GM18499 (cell line): ENCODE data around the gene DRD4.
"Not testable (repeated sequence)": the region's sequence is repeated elsewhere in the genome, so short reads cannot be mapped to it uniquely, and the experiment has no call there.

Source experiments
- ATAC-seq: cut with Tn5 transposase; IDR thresholded peaks from one replicate; pipeline ENCODE4 v1.9.1; 2021; ENCODE audit warnings: moderate number of reproducible peaks; ENCODE audit not compliant: insufficient read depth, unreplicated experiment

The DRD4 gene

GRCh38 chr11:641806-642370 is 4.8 kb downstream of the DRD4 start:
- no peak for ATAC-seq

DNA sequence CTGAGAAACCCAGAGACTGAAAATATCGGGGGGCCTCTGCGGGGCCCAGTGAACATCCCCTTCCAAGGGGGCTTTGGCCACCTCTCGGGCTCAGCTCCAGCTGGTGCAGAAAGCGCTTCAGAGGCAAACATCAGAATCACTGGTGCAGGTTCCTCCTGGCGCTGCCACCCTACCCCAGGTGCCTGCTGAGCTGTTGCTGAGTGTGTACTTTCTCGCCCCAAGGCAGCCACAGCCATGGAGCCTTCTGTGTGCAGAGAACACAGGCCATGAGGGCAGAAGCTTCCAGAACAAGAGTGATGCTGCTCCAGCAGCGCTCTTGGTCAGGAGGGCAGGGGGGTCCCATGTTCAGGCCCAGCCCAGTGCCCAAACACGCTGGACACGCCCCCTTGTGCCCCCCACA is 6.3 kb downstream of the DRD4 start:
- no peak for ATAC-seq

DNA sequence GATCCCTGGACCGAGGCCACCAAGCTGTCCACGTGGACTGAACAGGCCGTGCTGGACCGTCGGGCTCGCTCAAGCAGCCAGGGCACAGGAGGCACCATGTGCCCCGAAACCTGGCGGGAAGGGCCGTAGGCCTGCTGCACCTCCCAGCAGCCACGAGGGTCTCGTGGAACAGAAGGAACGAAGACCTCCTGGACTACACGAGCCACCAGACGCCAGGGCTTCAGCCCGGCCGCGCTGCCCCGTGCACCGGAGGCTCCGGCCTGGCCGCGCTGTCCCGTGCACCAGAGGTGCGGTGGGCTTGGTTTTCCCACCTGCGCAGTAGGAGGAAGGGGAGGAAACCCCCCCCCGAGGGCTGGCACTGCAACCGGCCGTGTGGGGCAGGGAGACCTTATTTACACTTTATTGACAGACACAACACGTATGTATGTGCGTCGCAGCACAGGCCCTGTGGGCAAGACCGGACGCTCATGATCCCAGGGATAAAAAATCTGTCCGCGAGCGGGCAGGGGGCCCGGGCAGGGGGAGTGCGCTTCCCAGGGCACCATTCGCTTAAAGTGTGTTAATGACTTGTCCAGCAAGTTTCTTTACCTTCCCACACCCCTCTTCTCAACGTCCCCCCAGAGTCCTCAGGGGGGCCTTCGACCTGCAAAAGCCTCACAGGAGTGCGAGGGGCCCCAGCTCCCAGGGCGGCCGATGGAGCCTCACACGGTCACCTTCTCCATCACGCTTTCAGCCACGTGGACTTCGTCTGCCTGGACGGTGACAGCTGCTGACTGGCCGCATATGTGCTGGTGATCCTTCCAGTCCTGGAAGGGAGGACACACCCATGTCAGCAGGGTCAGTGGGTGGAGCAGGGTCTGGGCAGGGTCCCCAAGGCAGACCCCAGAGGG is 7.0 kb downstream of the DRD4 start:
- ATAC-seq: no peak

DNA sequence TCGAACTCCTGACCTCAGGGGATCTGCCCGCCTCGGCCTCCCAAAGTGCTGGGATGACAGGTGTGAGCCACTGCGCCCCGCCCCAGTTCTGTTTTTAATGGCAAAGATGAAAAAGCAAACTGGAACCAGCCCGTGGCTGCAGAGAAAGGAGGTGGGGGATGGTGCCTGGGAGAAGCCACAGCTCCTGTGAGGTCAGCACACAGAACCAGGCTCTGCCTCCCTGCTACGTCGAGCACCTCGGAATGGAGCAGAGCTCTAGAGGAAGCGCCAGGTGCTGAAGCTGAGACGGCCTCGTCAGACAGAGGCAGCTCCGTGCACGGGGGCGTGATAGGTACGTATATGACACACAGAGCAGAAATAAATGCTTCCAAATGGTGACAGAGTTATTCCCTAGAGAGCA is 8.5 kb downstream of the DRD4 start:
- ATAC-seq: no peak

DNA sequence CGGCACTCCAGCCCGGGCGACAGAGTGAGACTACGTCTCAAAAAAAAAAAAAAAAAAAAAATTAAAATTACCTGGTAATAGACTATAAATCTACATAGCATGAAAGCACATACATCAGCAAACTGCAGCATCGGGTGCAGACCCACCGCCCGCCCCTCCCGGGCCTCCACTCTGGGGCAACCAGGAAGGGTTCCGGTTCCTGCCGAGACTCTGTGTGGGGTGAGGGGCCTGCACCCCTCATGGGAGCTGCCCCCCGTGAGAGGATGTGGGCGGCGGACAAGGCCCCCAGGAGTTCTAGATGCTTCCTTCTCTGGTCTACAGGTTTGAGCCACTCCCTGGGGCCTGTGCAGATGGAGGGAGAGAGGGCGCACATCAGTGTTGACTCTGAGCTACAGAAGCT is 9.1 kb downstream of the DRD4 start:
- no peak for ATAC-seq

GRCh38 chr11:647672-648158 is 10.6 kb downstream of the DRD4 start:
- ATAC-seq: not testable (repeated sequence)

- no peak for ATAC-seq
Observed at GRCh38 chr11:650482-650881, 13.4 kb downstream of the DRD4 start.

DNA sequence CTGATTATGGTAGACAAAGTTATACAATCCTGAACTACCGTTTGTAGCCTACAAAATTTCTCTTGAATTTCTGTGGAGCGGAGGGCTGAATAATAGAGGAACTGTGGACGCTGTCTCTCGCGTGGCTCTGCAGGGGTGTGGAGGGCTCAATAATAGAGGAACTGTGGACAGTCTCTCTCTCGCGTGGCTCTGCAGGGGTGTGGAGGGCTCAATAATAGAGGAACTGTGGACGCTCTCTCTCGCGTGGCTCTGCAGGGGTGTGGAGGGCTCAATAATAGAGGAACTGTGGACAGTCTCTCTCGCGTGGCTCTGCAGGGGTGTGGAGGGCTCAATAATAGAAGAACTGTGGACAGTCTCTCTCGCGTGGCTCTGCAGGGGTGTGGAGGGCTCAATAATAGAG is 16.1 kb downstream of the DRD4 start:
- not testable (repeated sequence) for ATAC-seq

DNA sequence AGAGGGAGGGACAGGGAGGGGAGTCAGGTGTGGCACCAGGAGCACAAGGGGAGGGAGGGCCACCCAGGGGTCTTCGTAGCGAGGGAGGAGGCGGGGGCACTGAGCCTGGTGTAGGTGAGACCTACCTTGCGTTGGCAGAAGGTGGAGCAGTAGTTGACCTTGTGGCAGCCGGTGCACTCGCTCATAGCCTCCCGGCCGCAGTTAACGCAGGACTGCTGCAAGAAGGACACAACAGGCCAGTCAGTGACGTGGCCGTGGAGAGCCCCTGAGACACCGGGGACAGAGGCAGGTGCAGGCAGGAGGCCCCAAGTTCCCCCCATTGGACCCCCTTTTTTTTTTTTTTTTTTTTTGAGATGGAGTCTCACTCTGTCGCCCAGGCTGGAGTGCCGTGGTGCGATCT is 16.8 kb downstream of the DRD4 start:
- ATAC-seq: no peak

- not testable (repeated sequence) for ATAC-seq
Observed at GRCh38 chr11:654444-654843, 17.4 kb downstream of the DRD4 start.

DNA sequence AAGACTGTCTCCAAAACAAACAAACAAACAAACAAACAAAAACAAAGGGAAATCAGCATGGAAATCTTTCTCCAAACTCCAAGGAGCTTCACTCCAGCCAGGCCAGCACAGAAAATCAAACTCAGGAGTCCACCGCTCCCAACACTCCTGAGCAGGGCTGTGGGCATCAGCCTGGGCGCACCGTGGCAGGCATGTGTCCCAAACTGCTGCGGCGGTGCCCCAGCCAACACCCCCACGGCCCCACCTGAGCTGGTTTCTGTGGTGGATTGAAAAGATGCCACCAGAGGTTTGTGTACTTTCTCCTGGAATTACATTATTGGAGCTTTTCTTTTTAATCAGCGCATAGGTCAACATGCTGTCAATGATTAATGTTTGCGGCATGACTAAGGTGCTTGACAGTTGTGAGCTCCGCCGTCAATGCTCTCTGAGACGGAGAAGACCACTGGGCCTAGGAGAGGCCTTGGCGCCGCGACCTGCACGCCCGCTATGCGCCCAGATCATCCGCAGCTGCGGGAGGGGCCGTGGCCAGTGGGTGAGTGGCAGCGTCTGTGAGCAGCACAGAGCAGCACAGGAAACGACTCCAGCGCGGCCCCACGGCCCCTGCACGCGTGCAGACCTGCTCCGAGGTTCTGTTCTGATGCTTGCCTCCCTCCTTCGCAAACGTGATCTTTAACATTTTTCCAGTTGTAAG is 18.1 kb downstream of the DRD4 start:
- ATAC-seq: no peak

GRCh38 chr11:656426-656825 is 19.4 kb downstream of the DRD4 start:
- ATAC-seq: no peak

DNA sequence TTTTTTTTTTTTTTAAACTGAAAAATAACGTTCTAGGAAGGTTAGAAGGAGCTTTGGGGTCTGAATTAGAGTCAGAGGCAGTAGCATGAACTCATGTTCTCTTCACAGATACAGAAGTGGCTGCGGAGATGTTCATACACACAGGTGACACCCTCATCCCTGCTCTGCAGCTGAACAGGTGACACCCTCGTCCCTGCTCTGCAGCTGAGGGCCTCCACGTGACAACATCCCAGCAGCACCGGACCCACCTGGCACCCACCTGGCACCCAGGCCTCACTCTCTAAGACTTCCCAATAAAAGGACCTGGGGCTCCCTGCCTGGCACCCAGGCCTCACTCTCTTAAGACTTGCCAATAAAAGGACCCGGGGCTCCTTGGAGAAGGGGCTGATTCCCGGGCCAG is 19.8 kb downstream of the DRD4 start:
- no peak for ATAC-seq

- ATAC-seq: no peak
Observed at GRCh38 chr11:657691-658126, 20.6 kb downstream of the DRD4 start.

DNA sequence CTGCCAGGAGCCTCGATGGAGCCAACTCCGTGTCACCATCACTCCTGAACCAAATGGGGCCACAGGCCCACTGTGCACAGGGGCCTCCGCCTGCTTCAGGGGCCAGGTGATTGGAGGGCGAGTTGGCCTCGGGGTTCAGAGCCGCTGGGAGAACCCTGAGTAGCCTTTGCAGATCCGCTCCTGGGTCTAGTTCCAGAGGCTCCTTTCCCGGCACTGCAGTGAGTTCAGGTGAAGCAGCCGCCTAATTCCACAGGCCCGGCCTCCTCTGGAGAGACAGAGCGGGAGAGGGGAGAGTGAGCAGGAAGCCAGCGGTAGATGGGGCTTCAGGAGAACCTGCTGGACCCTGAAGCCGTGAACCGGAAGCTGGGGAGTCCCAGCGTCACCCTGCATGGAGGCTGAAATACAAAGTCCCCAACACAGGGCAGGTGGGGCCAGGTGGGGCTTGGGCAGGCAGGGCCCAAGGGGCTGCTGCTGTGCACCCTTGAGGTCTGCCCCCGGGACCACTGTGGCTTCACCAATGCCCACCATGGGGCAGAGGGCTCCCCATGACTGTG is 22.5 kb downstream of the DRD4 start:
- ATAC-seq: no peak

DNA sequence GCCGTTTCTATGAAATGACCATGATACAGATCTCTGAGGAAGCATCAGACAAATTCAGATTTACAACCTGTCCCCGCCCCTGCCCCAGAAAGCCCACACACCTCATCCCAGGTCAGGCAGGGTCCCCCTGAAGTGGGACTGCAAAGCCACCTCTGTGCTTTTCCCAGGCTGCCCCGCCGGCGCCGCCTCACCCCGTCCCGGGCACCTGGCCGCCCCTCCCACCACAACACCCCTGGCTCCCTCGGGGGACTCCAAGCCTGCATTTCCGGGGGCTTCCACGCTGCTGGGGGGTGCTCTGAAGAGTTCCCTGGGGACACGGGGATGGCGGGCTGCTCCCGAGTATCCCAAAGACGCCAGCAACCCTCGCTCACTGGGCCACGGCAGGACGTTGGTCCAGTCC is 23.2 kb downstream of the DRD4 start:
- no peak for ATAC-seq

- ATAC-seq: no peak
Observed at GRCh38 chr11:660681-661444, 23.8 kb downstream of the DRD4 start.

- no peak for ATAC-seq
Observed at GRCh38 chr11:662689-663274, 25.7 kb downstream of the DRD4 start.

GRCh38 chr11:665062-665703 is 28.1 kb downstream of the DRD4 start:
- no peak for ATAC-seq
